Sigmoid colon (tissue), 7 donors: ENCODE measurements around the gene CCDC17. TPM values are rescaled to one million over a fixed set of nuclear protein-coding genes. Genes with fewer than 3 reads are reported as not detected.
A peak's percentile ranks its signal among the peaks of the same experiment; 100 is the strongest.

Source experiments
- DNase-seq: peaks from one replicate; pipeline ENCODE4 v3.0.0-alpha.2; 2019
- H3K27ac ChIP-seq, 4 donors: fragments of 200-600 bp; sonication (generic); one replicate each; pipeline ENCODE4 v1.5.1; 2016 to 2019; ENCODE audit warnings: mild to moderate bottlenecking in 1 of 4
- H3K27me3 ChIP-seq, 3 donors: fragments of 200-600 bp; sonication (generic); one replicate each; pipeline ENCODE4 v1.5.1; 2019; ENCODE audit warnings: mild to moderate bottlenecking in 1 of 3
- H3K36me3 ChIP-seq, 4 donors: fragments of 200-600 bp; sonication (generic); one replicate each; pipeline ENCODE4 v1.5.1; 2016 to 2019
- H3K4me1 ChIP-seq, 4 donors: fragments of 200-600 bp; sonication (generic); one replicate each; pipeline ENCODE4 v1.5.1; 2017 to 2019
- H3K4me3 ChIP-seq, 4 donors: fragments of 200-600 bp; sonication (generic); one replicate each; pipeline ENCODE4 v1.5.1; 2017 to 2019; ENCODE audit warnings: mild to moderate bottlenecking in 2 of 4, moderate library complexity in 1 of 4
- H3K9me3 ChIP-seq, 4 donors: fragments of 200-600 bp in 3 of 4; sonication (generic) in 3 of 4; one replicate each; pipeline versions ENCODE4 v1.5.1 to v1.6.1; 2013 to 2019
- CTCF ChIP-seq, 4 experiments: fragments of 450-650 bp in 3 of 4; fragments of 200-600 bp in 1 of 4; IDR thresholded peaks; one replicate each; pipeline ENCODE4 v1.5.1; 2016 to 2019; ENCODE audit warnings: antibody characterized with exemption in 4 of 4, mild to moderate bottlenecking in 3 of 4, moderate library complexity in 2 of 4
- EP300 ChIP-seq, 4 donors: sonication (generic); formaldehyde crosslinking; IDR thresholded peaks; one replicate each; pipeline ENCODE4 v1.6.1; 2017; ENCODE audit warnings: antibody characterized with exemption in 4 of 4
- POLR2A ChIP-seq, 2 donors: fragments of 450-650 bp; IDR thresholded peaks; one replicate each; pipeline ENCODE4 v1.6.1; 2016; ENCODE audit warnings: antibody characterized with exemption in 2 of 2, mild to moderate bottlenecking in 2 of 2, moderate library complexity in 2 of 2
- POLR2AphosphoS5 ChIP-seq, 4 donors: sonication (generic); formaldehyde crosslinking; IDR thresholded peaks; one replicate each; pipeline ENCODE4 v1.6.1; 2017; ENCODE audit warnings: antibody characterized with exemption in 4 of 4
- WGBS, 2 donors: extraction: QIAGEN DNeasy Blood & Tissue Kit; methylation state at CpG; one replicate each; pipeline ENCODE4 v1.1.7; 2013; 5-methylcytosine and 5-hydroxymethylcytosine counted together
- intact Hi-C: fragments of 100-400 bp; cut with DNase I; formaldehyde crosslinking; loops from one replicate; pipeline ENCODE4 v1.15.1; 2023
- polyA plus RNA-seq, 3 donors: library from polyadenylated mRNA; stranded (reverse); fragments of 200-250 nt; gene quantifications; one replicate each; pipeline ENCODE4 v1.2.3, GENCODE V29; 2013
- total RNA-seq, 4 donors: library from RNA; depleted of rRNA; stranded (reverse); fragments of >200 nt; gene quantifications; one replicate each; pipeline ENCODE4 v1.1.0, GENCODE V29; 2016
- donor health status: healthy with polysubstance abuse.
- donor health status: Bipolar disorder and iron deficiency.
- donor health status: healthy.

The CCDC17 gene
- total and polyA plus RNA-seq, 7 donors = 0.82 to 2.6 (median 1.4) TPM

GRCh38 chr1:45658171-45658570 is 34.3 kb upstream of the CCDC17 start:
- Histone ChIP-seq H3K27ac (no peak overlapping the region), H3K27me3 (no peaks in the 10 kb centered on the region), H3K4me3 (no peak overlapping the region), H3K36me3 (peaks cover 32 to 77% (median 60%) of the 10 kb centered on the region in 4 donors), H3K4me1 (peaks cover 0 to 5% (median 0%) of the 10 kb centered on the region in 4 donors), H3K9me3 (no peaks in the 10 kb centered on the region)
- intact Hi-C loops = no loop called here
- TF ChIP-seq POLR2A (IDR thresholded peaks at IDR 0.05) = no peak
- TF ChIP-seq CTCF (IDR thresholded peaks at IDR 0.05) = no peak
- no peak for TF ChIP-seq POLR2AphosphoS5 (IDR thresholded peaks at IDR 0.05)
- TF ChIP-seq EP300 (IDR thresholded peaks at IDR 0.05) = no peak
- WGBS, 2 donors = 22 to 65% methylated on average over 2 of the region's 2 CpGs
- no peak for DNase-seq

- Histone ChIP-seq H3K4me3 (no peak overlapping the region), H3K4me1 (peaks cover 0 to 5% (median 0%) of the 10 kb centered on the region in 4 donors), H3K27ac (no peak overlapping the region), H3K27me3 (no peaks in the 10 kb centered on the region), H3K36me3 (peaks cover 32 to 92% (median 64%) of the 10 kb centered on the region in 4 donors), H3K9me3 (no peaks in the 10 kb centered on the region)
- no peak for TF ChIP-seq EP300 (IDR thresholded peaks at IDR 0.05)
- TF ChIP-seq POLR2A (IDR thresholded peaks at IDR 0.05) = no peak
- TF ChIP-seq CTCF (IDR thresholded peaks at IDR 0.05) = no peak
- no peak for TF ChIP-seq POLR2AphosphoS5 (IDR thresholded peaks at IDR 0.05)
- WGBS, 2 donors = 89 to 90% methylated on average over 3 of the region's 3 CpGs
- no peak for DNase-seq
- intact Hi-C loops = no loop called here
These were observed 32.8 kb upstream of the CCDC17 start for GRCh38 chr1:45656573-45657226.

- H3K36me3 ChIP-seq = peaks cover 31 to 100% (median 67%) of the 10 kb centered on the region in 4 donors
- 92% methylated on average over 12 of the region's 12 CpGs for WGBS, 2 donors
These were observed 30.9 kb upstream of the CCDC17 start for GRCh38 chr1:45654540-45655280.

GRCh38 chr1:45647248-45648021 is 23.6 kb upstream of the CCDC17 start:
- intact Hi-C loops = no loop called here
- peaks cover 4 to 56% (median 22%) of the 10 kb centered on the region in 4 donors for H3K36me3 ChIP-seq
- TF ChIP-seq POLR2A (IDR thresholded peaks at IDR 0.05) = no peak
- TF ChIP-seq POLR2AphosphoS5 (IDR thresholded peaks at IDR 0.05) = peak in 1 of 4 donors; percentile 31
- no peaks in the 10 kb centered on the region for H3K27me3 ChIP-seq
- no peak overlapping the region for H3K4me3 ChIP-seq
- H3K4me1 ChIP-seq = peaks cover 0 to 12% (median 5%) of the 10 kb centered on the region in 4 donors
- no peaks in the 10 kb centered on the region for H3K9me3 ChIP-seq
- WGBS, 2 donors = 44 to 75% methylated on average over 9 of the region's 9 CpGs
- no peak overlapping the region for H3K27ac ChIP-seq
- DNase-seq = no peak

More at GRCh38 chr1:45654540-45655280, 30.9 kb upstream of the CCDC17 start:
- H3K27ac ChIP-seq = no peak overlapping the region
- DNase-seq = no peak
- no peaks in the 10 kb centered on the region for H3K4me1 ChIP-seq
- H3K27me3 ChIP-seq = no peaks in the 10 kb centered on the region
- TF ChIP-seq POLR2AphosphoS5 (IDR thresholded peaks at IDR 0.05) (no peak), CTCF (IDR thresholded peaks at IDR 0.05) (no peak)
- intact Hi-C loops = no loop called here
- H3K9me3 ChIP-seq = no peaks in the 10 kb centered on the region
- no peak overlapping the region for H3K4me3 ChIP-seq

GRCh38 chr1:45644661-45645060 is 20.8 kb upstream of the CCDC17 start:
- Histone ChIP-seq H3K27ac (no peak overlapping the region), H3K27me3 (no peaks in the 10 kb centered on the region), H3K4me1 (peaks cover 0 to 12% (median 5%) of the 10 kb centered on the region in 4 donors), H3K4me3 (no peak overlapping the region), H3K36me3 (peaks cover 4 to 56% (median 25%) of the 10 kb centered on the region in 4 donors), H3K9me3 (no peaks in the 10 kb centered on the region)
- no peak for DNase-seq
- intact Hi-C loops = no loop called here
- WGBS, 2 donors = 62 to 86% methylated on average over 2 of the region's 2 CpGs
- TF ChIP-seq EP300 (IDR thresholded peaks at IDR 0.05) (no peak), POLR2AphosphoS5 (IDR thresholded peaks at IDR 0.05) (no peak)
